Endometrial microvascular endothelial cells (primary cell): Measurements from ENCODE around the gene MTA3. TPM values are rescaled to one million over a fixed set of nuclear protein-coding genes. Genes with fewer than 3 reads are reported as not detected.
"Not testable (repeated sequence)": the region's sequence is repeated elsewhere in the genome, so short reads cannot be mapped to it uniquely, and the experiment has no call there.

ENCODE experiments used
- in situ Hi-C: cut with HindIII; loops from 2 replicates; pipeline ENCODE4 v1.10.0; 2017; ENCODE audit warnings: low sequenced_read_pairs, low pct_unique_long_range_greater_than_20kb; ENCODE audit errors: inconsistent ontology term
- total RNA-seq: library from RNA; depleted of rRNA; stranded (reverse); fragments of >200 nt; gene quantifications from one replicate; pipeline ENCODE4 v1.2.3, GENCODE V29; 2015; ENCODE audit errors: inconsistent ontology term

The MTA3 gene
- total RNA-seq, 1 donor from 2014 or later: 24.2 TPM

DNA sequence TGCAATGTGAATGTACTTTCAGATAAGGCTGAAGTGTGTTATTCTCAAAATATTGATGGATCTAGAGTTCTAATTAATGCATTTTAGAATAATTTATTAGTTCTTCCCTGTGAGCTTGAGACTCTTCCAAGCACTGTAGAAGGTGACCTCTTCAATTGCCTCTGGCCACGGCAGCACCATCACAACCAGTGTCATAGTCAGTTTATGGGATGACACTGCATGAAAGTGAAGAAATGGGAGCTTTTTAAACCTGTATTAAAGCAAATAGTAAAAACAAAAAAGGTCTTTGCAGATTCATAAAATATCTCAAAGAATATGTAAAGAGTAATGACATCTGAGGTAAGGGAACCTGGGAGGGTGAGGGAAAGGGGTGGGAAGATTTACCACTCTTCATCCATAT lies 143.5 kb downstream of the MTA3 start:
- in situ Hi-C loops: no loop called here

DNA sequence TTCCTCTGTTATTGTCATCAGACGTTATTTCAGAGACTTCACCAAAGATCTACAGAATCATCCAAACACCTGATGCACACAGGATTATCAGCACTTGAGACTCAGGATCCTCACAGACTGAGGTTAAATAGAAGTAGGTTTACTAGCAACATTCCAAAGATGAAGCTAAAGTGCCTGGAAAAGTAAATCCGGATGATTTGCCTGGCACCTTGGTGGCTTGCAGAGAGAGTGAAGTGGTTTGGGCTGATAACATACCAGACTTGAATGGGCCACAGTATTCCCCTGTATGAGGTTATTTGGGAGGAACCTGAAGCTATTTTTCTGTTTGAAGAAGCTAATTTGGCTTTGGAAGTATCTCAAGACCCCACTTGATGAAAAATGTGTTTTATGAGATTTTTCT lies 144.5 kb downstream of the MTA3 start:
- in situ Hi-C loops: no loop called here

DNA sequence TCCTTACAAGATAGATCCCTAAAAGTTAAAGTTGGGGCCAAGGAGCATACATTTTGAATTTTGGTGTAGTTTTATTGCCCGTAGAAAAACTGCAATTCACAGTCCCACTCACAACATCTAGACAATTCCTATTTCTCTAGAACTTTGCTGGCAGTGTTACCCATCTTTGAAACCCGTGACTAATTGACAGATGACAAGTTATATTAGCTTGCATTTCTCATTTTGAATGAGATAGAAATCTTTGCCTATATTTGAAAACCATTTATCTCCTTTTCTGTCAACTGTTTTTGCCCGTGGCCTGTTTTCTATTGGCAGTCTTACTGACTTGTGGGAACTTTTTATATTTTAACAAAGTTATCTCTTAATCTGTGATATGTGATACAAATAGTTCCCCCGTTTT lies 145.5 kb downstream of the MTA3 start:
- in situ Hi-C loops: no loop called here

DNA sequence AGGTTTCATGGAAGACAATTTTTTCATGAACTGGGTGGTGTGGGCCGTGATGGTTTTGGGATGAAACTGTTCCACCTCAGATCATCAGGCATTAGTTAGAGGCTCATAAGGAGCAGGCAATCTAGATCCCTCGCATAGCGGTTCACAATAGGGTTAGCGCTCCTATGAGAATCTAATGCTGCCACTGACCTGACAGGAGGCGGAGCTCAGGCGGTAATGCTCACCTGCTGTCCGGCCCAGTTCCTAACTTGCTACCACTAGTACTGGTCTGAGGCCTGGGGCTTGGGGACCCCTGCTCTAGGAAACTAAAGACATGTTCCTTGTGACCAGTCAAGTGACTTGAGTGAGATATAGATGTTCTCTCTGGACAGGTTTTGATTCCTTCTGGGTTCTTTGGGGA lies 146.3 kb downstream of the MTA3 start:
- in situ Hi-C loops: no loop called here

DNA sequence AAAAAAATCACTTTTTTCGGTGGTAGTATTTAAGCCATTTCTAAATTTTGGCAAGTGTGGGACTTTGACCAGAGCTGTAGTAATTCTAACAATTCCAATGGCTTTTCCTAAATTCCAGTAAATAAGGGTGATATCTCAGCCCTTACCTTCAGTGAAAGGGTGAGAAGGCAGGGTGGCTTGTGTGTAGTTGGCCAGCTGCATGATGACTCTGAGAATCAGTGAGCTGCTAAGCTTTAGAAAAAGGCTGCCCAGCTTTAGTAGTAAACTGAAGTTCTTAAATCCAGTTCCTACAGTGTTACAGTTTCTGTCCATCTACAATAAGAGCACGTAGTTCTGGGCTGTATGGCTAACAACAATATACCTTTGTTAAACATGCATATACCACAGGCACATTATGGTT lies 153.5 kb downstream of the MTA3 start:
- in situ Hi-C loops: no loop called here

DNA sequence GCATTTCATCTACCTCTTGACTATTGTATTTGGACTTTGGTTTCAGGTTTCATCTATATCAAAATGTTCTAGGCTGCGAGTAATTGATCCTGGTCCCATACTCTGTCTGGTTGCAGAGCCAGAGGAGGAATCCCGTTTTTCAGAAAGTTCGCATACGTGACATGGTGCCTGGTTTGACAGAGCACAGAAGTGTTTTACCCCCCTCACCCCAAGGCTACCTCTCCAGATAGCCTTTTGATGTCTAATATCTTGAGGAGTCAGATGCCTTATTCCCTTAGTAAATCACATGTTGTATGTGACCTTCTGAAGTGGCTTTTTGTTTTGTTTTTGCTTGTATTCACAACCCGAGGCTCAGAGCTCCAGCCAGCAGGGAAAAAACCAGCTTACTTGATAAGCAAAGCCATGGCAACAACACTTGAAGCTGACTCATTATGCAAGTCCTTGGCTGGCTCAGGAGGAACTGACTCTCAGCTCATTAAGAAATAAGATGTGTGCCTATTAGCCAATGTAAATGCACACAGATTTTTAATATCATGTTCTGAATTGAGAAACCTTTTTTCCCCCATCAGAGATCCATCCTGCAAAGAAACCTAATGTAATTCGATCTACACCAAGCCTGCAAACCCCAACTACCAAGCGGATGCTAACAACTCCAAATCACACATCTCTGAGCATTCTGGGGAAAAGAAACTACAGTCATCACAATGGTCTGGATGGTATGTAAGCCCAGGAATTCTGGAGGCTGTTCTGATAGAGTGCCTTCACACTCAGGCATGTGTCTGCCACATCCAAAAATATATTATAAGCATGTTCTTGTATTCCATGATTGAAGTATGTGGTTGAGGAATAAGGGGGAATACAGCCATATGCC lies 154.1 kb downstream of the MTA3 start:
- in situ Hi-C loops: no loop called here

DNA sequence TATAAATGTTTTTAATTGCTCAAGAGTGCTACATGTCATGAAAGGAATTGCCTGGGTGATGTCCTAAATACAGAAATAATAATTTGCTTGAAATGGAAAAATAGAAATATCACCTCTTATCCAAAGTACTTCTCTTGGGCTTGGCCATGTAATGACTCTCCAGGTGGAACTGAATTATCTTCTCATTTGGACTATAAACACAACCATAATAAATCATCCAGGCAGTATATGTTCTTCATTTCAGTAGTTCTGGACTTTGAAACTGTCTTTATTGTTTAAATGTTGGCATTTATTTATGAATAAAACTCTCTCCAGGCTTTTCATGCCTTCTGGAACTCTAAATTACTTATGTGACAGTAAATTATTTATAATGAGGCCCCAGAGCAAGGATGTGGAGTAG lies 155.0 kb downstream of the MTA3 start:
- in situ Hi-C loops: no loop called here

DNA sequence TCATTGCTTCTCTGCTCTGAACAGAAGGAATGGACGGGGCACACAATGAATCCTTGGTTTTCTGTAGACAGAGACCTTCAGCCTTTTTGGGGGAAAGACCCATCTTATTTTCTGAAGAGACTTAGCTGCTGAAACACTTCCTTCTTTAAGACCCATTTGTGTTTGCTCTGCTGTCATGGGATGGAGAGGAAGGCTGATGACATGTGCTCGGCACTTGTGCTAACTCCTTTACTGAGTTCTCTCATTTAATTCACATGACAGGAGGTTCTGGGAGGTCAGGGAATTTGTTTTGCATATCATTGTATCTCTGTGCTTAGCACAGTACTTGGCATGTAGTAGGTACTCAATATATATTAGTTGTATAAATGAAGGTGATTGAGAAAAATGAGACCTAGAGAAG lies 156.5 kb downstream of the MTA3 start:
- in situ Hi-C loops: no loop called here

DNA sequence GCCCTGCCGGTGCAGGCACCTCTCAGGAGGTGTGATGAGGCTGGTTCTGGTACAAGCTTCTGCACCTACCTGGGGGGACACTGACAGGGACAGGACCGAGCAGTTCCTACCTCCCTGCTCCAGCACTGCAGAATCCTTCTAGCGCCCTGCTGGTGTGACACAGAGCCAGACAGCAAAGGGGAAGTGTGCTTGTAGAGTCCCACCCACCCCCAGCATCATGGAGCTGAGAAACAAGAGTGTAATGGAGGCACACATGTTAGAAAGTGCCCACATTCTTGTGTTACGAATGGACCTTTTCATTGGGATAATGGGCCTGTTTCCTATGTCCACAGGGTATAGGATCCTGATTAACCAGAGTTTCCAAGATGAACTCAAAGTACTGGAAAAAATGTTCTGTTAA lies 157.2 kb downstream of the MTA3 start:
- in situ Hi-C loops: no loop called here

DNA sequence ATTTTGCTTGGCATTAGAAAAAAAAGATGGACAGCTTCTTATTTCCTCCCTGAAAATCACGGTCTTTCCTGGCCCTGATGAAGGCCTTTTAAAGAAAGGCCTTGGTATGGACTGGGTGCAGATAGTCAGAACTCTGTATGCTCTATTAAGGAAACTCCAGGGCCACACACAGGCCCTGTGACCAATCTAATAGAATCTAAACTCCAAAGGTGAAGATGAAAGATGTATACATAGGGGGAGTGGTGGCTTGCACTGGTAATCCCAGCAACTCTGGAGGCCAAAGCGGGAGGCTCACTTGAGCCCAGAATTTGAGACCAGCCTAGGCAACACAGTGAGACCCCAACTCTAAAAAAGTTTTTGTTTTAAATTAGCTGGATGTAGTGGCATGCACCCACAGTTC lies 158.2 kb downstream of the MTA3 start:
- in situ Hi-C loops: no loop called here

DNA sequence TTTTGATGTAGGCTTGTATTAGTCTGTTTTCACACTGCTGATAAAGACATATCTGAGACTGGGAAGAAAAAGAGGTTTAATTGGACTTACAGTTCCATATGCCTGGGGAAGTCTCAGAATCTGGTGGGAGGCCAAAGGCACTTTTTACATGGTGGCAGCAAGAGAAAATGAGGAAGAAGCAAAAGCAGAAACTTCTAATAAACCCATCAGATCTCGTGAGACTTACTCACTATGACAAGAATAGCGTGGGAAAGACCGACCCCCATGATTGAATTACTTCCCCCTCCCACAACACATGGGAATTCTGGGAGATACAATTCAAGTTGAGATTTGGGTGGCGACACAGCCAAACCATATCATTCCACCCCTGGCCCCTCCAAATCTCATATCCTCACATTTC lies 162.9 kb downstream of the MTA3 start:
- in situ Hi-C loops: not testable (repeated sequence)

DNA sequence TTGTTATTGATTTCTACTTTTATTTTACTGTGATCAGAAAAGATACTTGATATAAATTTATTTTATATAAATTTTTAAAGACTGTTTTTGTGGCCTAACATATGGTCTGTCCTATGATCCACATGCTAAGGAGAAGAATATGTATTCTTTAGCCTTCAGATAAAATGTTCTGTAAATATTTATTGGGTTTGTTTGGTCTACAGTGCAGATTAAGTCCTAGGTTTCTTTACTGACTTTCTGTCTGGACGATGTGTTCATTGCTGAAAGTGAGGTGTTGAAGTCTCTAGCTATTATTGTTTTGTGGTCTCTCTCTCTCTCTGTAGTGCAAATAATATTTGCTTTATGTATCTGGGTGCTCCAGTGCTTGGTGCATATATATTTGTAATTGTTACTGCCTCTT lies 165.4 kb downstream of the MTA3 start:
- in situ Hi-C loops: no loop called here

DNA sequence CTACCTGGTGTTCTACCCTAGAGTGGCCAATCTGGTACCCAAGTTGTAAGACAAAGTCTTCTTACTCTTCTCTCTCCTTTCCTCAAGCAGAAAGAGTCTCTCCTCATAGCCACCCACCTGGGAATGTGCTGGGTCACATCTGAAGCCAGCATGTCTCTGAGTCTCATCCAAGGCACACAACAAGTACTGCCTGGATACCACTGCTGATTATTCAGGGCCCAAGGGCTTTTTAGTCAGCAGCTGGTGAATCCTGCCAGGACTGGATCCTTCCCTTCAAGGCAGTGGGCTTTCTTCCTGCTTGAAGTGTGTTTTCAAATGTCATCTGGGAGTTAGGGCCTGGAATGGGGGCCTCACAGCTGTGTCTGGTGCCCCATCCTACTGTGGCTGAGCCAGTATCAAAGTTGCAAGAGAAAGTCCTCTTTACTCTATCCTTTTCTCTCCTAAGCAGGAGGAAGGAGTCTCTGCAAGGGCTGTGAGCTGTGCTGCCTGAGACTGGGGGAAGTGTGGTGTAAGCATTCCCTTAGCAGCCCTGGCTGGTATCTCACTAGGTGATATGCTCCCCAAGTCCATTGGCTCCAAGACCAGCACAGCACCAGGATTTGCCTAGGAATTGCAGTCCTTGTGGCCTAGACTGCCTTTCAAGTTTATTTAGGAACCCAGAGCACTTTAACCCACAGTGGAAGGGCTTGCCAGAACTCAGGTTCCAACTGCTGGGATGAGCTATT lies 168.3 kb downstream of the MTA3 start:
- in situ Hi-C loops: no loop called here

DNA sequence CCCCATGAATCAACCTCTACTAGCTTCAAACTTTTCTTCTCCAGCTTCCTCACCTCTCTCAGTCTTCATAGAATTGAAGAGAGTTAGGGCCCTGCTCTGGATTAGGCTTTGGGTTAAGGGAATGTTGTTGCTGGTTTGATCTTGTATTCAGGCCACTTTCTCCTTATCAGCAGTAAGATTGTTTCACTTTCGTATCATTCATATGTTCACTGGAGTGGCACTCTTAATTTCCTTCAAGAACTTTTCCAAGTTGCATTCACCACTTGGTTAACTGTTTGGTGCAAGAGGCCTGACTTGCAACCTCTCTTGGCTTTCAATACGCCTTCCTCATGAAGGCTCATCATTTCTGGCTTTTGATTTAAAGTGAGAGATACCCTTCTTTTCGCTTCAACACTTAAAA lies 172.7 kb downstream of the MTA3 start:
- in situ Hi-C loops: no loop called here

DNA sequence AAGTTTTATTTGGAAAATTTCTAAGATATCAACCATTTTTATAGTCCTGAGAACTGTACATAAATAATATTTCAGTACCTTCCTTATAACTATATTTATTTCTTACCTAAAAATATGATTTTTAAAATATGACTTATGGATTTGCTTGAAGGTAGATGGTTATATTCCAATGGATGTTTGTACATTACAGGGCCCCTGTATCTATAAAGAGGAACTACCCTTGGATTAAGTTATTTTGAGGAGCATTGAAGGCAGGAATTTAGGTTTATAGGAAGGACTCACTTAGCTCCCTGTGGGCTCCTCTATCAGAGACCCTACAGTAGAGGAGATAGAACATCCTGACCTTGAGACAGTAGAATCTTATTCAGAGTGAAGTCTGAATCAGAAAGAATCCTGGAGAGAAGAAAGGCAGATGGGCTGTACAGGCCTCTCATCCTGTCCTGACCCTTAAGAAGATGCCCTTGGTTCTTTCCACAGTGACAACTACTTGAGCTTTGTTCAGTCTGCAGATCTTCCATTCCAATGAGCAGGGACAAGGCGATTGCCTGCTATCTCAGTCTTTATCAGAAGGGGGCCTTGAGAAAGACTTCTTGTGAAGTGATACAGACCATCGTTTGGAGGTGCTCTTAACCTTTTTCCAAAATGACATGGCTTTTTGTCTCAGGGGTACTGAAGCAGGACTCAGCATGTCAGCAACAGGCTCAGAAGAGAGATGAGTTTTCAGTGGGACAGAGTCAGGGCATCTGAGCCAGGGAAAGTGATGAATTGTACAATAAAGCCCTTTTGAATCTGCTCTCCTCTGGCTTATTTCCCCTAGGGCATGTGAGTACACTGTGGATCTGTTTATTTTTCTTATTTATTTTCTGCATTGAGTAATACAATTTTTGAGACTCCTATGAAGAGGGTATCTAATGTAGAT lies 174.6 kb downstream of the MTA3 start:
- in situ Hi-C loops: no loop called here

DNA sequence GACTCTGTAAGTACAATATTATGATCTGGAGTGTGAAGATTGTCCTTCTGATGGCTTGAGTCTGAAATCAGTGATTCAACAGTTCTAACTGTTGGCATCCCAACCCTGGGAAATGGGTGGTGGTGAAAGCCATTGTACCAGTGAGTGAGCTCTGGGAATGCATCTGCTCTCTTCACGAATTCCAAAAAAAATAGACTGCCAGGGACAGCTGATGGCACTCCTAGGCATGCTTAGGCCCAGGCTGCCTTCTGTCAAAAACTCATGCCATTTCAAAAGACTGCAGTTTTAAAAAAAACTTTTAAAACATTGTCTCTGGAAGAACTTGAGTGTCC lies 175.2 kb downstream of the MTA3 start:
- in situ Hi-C loops: no loop called here

DNA sequence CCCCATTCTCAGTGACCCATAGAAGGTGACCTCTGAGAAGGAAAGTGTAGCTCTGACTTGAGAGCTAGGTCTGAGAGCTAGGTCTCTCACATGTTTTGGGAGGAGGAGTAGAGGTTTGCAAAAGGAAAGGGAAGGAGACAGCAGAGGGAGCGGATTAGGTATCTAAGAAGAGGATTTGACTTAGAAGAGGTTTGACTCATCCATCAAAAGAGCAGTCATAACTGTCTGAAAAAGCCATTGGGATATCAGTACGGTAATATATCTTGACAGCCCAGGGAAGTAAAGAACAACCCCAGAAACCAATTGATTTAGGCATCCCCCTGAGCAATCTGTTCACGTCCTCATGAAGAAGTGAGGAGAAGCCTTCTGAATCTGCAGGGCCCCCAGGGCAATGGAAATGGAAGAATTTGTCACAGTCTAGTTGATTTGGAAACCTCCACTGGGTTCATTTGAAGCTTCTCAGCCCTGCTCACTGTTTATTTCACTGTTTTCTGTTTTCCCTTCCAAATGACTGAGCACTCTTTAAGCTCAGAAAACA lies 176.2 kb downstream of the MTA3 start:
- in situ Hi-C loops: no loop called here

DNA sequence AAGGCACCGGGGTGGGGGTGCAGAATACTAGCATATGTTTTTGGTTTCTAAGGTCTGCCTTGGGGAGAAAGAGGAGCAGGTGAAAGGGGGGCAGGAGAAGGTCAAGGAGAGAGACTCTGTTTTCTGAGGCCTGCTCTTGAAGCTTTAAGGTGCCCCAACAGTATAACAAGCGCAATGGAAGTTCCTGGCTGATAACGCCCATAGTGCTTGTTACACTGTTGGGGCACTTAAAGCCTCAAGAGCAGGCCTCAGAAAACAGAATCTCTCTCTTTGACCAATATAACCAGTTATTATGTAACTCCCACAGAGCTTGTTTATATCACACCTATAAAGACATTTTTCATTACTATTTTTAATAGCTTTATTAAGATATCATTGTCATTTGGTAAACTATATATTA lies 179.0 kb downstream of the MTA3 start:
- in situ Hi-C loops: no loop called here

DNA sequence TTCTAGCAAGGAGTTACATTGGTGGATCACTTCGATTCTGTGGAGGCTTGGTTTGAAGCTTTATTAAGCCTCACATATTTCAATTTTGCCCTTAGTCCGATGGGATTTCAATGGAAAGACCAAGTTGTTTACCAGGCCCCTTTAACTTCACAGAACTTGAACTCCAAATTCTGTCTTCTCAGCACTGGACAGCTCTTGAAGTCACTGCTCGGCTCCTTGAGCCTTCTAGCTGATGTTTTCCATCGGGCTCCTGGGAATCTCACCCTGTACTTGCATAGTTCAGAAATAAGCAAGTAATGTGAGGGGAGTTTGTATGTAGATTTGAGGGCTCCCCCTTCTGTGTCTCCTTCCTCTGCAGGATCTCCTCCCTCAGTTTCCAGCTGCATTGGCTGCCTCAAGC lies 180.4 kb downstream of the MTA3 start:
- in situ Hi-C loops: no loop called here
